Measurements from ENCODE around the gene NAV2.

NAV2 gene

GRCh38 chr11:20161230-20161918, 448.7 kb downstream of the NAV2 start:
- DNase-seq (ENCODE audit: low spot score), result no peak

GRCh38 chr11:20161923-20162744, 449.5 kb downstream of the NAV2 start:
- no peak for DNase-seq (ENCODE audit: low spot score)

- no peak for DNase-seq (ENCODE audit: low spot score)
Measured at GRCh38 chr11:20162824-20163782, 450.5 kb downstream of the NAV2 start.

GRCh38 chr11:20163783-20164481, 451.3 kb downstream of the NAV2 start:
- DNase-seq (ENCODE audit: low spot score), result no peak

Data from putamen (tissue), 1 donor.